ENCODE measurements around the gene WIPF1.

Gene WIPF1

DNA sequence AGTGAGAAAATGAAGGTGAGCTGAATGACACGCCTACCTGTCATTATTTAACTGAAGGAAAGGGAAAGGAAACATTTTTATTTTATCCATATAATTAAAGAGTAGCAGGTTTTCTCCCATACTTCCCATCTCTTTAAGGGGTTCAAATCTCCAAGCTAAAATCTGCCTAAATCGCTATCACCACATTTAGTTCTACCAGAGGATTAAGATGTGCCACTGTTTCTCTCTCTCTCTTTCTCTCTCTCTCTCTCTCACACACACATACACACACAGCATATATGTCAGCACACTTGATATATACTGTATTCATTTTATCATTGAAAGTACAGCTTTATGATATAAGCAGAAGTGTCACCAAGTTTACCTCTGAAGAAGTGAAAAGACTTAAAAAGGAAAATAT, 3.1 kb downstream of the WIPF1 start:
- no peak for DNase-seq

DNA sequence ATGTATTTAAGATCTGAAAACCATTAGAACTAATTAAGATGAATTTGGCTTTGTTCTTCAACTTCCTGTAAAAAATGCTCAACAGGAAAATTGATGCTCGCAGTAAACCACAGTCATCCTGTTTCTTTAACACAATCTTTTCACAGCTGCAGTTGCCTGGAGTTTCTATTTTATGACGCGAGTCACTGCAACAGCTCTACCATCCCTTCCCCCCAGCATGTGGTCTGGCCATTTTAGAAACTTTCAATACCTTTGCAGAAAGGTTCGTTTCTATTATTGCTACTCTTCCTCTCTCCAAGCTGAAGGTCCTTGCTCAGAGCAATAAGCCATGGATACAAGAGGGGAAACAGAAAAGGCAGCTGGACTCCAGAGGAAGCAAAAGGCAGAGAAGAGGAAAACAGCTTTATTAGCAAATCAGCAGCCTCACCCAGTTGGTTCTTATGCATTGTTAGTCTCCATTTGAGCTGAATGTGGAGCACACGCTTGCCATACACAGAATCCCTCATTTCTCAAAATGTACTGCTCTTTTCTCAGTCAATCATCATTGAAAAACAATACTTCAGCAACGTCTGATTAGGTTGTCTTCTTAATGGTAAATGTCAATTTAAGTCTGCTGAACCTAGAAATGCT, 3.9 kb downstream of the WIPF1 start:
- DNase-seq = no peak

DNA sequence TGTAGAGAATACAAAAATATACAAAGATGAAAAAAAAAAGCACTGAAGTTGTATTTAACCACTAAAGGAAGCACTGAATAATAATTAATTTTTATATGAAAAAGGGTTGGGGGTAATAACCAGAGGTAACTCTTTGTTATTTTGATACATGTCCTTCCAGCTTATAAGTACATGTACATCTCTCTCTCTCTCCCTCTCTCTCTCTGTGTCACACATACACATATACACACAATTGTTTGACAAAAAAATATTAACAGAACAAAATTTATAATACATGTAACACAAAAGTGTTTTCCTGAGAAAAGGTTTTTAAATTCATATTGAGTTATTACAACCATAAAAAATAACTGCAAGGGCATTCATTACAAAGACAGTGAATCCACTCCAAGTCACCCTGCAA, 4.6 kb downstream of the WIPF1 start:
- no peak for DNase-seq

DNA sequence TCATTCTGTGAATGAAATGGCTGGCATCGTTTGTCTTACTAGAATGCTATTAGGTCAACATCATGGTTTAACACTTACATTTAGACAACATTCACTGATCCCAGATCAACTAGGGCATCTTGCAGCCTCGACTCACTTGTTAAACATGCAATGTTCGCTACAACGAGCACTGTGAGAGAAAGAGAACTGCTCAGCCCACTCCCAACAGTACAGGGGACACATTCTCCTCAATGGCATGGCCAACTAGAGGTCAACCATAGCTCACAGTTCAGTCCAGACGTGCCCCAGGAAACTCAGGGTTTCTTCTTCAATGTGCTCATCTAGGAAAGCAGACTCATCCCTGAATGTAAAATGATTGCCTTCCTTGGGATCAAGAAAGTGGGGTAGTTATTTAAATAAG, 5.9 kb downstream of the WIPF1 start:
- DNase-seq = no peak

DNA sequence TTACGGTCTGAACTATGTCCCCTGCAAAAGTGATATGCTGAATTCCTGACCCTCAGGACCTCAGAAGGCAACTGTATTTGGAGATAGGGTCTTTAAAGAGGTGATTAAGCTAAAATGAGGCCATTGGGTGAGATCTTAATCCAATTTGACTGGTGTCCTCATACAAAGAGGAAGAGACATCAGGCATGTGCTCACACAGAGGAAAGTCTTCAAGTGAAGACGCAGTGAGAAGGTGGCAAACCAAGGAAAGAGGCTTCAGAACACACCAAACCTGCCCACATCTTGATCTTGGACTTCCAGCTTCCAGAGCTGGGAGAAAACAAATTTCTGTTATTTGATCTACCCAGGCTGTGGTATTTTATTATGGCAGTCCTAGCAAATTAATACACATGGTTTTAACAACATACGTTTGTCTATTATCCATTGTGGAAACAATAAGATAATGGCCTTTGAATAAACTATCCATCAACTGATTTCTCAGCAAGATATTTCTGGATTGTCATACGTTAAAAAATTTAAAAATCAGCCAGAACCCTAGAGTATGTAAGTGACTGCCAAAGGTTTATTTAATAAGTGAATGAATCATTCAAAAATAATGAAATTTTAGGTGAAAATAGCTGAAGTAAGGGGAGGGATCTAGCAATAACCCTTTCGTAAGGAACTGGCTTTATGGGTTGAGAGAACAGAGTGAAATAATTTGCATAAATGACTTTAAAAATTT, 6.5 kb downstream of the WIPF1 start:
- no peak for DNase-seq

DNA sequence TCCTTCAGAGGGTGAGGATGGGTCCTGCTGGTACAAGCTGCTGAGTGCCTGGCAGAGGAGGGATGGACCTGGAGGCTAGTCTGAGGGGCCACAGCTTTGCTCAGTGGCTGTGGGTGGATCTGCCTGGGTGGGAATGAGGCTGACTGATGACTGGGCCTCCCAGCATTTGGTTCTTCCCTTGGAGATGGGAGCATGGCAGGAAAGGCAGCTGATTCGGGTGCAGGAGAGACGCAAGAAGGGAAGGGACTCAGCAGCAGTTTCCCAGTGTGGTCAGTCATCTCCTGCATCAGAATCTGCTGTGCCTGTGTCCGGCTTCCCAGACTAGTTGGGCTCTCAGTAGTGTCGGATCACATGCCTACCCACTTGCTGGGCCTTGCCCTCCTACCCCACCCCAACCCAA, 7.3 kb downstream of the WIPF1 start:
- no peak for DNase-seq

DNA sequence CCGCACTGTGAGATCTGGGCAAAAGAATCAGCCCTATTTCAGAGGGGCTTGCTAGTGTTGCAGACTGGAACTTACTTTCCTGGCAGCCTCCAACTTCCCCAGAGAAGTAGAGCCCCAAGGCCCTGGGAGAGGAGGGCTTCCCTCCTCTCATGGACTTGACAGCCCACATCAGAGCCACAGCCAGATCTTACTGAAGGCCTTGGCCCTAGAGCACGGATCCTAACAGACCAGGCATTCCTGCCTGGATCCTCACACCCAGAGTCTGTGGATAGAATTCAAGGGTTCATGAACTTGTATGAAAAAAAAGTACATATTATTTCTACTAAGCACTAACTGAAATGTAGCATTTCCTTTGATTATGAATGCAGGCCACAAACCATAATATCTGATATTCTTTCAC, 8.3 kb downstream of the WIPF1 start:
- no peak for DNase-seq

DNA sequence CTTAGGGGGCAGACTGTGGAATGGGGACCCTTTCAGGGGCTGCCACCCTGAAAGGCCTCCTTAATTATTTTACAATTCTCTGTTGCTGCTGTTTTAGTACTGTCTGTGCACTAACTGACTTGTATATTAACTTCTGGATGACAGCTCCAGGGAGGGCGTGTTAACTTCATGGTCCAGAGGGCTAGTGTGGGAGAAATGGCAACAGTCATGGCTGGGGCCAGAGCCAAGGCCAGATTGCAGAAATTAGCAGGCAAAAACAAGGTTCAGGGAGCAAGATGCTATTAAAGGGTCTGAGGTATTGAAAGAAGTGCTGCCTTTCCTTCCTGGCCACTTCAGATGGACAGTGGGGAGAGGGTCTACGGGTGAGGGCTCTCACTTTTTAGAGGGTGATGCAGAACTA, 9.1 kb downstream of the WIPF1 start:
- DNase-seq = no peak

DNA sequence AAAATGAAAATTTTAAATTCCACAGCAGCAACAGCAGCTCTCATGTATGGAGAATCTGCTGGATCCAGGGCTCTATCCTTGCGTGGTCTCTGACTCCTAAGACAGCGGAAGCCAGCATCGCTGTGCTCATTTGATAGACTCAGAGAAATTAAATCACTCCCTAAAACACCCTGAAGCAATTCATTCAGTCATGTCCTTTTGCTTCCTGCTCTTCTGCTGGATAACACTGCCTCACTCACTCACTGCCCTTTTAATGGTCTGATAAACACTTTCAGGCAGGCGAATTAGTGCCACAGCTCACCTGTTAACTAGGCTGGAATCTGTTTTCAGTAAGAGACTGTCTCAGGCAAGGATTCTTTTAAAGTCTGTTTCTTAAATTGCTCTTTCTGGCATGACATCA, 10.0 kb downstream of the WIPF1 start:
- no peak for DNase-seq

DNA sequence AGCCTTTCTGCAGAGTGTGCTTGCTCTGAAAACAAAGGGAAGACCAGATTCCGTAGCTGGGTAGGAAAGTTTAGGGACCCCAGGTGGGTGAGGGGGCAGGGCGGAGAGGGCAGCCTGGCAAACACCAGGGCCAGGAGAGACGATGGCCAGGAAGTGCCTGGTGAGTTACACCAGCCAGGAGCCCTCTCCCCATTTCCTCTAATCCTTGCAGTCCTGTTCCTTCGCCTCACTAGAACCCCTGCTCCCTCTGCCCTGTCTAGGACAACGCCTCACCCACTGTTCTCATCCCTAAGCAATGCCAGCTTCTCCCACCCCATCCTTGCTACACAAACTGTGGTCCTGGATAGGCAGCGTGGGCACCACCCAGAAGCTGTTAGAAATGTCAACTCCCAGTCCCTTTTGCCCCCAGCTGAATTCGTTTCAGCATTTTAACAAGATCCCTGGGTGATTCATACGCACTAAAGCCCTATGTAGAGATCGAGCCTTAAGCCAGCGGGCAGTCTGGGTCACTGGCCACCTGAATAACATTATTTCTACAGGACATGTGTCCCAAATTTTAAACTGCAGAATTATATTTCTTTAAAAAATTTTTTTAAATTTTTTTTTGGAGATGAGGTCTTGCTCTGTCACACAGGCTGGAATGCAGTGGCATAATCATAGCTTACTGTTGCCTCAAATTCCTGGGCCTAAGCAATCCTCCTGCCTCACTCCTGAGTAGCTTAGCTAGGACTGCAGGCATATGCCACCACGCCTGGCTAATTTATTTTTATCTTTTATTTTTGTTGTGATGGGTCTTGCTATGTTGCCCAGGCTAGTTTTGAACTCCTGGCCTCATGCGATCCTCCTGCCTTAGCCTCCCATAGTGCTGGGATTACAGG, 10.9 kb downstream of the WIPF1 start:
- DNase-seq = no peak

DNA sequence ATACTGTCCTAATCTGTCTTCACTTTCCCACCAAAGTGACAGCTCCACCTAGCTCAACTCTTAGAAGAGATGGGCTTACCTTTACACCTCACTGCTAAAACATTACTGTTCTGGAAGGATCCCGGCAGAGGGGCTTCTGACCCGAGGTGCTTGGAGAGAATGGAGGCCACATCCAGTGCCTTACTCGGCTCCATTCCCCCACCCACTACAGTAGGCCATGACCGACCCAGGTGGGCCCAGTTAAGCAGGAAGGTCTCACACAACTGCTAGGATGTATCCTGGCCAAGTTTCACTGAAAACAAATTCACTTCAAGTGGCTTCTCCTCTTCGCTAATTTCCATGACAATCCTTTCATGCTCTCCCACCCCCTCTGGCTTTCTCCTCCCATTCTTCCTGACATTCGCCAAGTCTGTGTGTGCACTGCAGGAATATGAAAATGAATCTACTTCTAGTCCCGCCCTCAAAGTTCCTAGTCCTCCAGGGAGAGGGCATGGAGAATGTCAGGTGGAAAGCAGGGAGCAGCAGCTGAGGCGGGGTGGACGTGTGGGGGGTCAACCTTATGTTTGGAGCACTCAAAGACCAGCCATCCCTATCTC, 11.8 kb downstream of the WIPF1 start:
- no peak for DNase-seq

DNA sequence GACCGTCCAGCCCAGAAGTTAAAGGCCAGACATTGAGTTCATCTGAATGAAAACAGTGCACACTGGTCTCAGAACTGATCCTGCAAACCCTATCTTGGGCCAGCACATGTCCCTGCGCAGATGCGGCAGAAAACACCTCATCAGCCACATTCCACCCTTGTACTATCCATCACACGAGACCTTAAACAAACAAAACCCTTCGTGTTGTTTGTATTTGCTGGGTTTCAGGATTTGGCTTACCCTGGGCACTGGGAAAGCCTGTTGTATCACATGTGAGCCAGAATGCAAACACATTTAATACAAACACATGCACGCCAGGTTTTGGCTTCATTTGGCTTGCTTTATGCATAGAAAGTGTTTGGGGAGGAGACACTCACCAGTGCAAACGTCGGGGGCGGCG, 12.5 kb downstream of the WIPF1 start:
- no peak for DNase-seq

DNA sequence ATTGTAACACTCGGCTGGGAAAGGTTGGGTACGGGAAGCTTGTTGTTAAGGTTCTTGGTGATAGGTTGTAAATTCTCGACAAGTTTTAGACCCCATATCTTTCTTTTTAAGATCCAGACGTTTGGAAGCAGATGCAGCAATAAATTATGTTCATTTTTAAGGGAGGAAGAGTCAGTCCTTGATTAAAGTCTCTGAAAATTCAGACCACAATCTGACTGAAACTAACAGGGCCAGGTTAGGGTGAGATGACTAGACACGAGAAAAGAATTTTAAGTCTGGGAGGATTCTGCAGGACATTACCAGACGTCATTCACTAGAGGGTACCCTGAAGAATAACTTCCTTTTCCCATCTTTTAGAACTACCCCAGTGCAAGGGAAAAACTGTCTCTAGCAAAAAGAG, 16.1 kb downstream of the WIPF1 start:
- DNase-seq = no peak

DNA sequence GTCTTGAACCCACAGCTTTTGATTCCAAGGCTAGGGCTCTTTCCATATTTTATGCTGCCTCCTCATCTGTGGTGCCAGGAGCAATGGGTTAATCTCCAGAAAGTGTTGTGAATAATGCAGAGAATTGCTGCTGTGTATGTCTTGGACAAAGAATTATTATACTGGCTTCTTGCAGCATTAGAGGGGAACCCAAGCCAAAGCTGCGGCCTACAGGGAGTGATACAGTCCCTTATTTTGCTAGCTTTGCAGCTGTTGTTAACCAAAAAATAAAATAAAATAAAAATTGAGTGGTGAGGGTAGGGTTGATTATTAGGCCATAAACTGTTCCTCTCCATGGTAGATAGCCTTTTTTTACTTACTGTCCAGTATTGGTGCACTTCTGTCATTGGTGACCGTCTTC, 16.7 kb downstream of the WIPF1 start:
- no peak for DNase-seq

DNA sequence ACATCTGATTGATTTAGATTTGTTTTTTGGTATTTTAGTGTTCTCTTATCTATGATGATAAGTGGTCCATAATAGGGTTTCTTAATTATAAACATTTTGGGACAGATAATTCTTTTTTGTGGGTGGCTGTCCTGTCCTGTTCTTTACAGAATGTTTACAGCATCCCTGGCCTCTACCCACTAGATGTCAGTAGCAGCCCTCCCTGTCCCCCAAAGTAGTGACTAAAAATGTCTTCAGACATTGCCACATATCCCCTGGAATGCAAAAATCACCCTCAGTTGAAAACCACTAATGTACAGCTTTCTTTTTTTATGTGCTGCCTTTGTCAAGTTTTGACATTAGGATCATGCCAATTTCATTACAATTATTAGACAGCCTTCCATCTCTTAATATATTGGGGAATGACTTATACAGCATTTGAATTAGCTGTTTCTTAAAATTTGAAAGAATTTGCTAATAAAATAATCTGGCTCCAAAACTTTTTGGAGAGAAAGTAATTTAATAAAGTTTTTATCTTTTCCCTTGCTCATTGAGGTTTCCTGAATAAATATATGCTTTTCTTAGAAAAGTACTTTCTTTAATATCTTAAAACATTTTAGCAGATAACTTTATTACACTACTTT, 19.5 kb downstream of the WIPF1 start:
- DNase-seq = no peak

DNA sequence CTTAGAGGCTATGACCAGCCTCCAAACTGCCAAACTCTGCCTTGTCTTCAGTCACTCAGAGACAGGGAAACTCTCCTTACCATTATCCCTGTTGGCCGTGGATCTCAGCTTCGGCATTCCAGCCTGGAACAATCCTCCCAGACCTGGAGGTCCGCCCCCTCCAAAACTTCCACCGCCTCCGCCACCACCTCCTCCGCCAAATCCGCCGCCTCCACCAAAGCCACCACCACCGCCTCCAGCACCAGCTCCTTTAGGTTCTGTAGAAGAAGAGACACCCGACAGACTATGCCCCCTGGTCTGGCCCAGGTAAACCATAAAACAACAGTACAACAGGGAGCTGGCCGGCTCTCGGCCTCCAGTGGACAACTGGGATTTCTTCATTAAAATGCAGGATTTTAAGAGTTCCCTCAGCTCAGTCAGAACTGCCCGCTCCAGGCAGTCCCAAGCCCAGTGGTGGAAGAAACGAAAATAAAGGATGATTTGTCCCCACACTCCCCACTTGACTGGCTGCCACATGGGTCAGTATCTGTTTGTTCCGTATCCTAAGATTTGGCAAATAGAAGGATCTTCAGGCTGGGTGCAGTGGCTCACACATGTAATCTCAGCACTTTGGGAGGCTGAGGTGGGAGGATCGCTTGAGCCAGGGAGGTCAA, 22.4 kb downstream of the WIPF1 start:
- no peak for DNase-seq

DNA sequence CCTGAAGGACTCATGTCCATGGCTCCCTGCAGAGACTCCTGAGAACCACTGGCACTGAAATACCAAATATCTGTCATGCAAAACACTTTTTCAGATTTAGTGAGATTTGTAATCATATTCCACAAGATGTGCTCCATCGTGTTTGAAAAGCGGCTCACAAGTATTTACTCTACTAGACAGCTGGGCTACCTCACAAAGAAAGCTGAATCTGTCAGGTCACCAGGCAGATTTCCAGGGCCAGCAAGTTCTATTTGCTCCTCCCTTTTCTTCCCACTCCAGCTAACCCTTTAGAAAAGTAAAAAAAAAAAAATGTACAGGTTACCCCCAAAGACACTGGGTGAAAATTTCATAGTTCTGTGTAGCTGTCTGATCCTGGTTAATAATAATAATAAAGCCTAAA, 22.9 kb downstream of the WIPF1 start:
- DNase-seq = no peak

DNA sequence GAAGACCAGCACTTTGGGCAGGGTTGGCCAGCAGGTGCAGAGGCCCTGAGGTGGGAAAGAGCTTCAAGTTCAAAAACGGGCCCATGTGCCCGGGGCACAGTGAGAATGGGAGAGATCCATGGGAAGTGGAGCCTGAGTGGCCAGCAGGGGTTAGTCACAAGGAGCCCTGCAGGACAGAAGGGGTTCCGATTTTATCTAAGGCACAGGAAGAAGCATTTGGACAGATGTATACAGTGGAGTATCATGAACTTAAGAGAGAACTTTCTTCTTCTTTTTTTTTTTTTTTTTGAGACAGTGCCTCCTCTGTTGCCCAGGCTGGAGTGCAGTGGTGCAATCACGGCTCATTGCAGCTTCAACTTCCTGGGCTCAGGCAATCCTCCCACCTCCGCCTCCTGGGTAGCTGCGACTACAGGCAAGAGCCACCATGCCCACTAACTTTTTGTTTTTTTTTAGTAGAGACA, 24.0 kb downstream of the WIPF1 start:
- DNase-seq = no peak

DNA sequence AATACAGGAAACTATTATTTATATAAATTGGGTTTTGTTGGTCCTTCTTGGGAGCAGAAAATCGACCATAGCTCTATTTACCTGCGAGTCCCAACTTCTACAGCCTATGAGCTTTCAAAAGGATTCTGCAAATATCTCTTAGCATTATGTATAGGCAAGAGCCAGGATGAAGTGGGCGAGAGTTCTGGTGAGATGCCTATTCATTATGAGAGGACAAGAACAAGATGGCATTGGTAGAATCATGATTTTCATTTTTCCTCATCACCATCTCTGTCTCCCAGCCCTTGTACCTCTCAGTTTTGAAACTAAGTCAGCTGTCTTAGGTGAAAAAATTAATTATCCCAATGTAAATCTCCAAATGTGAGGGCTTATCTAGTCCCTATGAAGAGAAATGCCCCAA, 25.0 kb downstream of the WIPF1 start:
- no peak for DNase-seq

DNA sequence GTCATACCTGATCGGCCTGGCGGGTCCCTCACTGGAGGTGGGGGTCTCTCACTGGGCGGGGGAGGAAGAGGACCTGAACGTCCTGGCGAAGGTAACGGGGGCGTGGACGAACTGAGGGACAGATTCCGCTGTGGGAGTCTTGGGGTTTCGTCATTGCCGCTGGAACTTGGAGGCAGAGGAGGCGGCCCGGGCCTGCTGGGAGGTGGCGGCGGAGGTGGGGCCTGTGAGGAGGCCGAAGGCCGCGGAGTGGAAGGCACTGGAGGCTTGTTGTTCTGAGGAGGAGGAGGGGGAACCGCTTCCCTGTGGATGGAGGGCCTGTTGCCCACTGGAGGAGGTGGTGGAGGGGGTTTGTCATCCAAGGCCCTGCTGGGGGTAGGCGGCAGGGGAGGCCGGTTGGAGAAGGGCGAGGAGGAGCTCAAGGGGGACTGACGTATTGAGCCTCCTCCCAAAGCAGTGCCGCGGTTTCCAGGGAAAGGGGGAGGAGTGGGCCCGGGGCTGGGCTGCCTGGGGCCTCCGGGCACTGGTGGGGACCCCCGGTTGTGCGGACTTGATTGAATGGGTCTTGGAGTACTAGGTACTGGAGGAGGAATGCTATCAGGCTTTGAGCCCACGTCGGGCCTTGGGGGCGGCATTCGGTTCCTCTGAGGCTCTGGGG, 25.8 kb downstream of the WIPF1 start:
- no peak for DNase-seq

DNA sequence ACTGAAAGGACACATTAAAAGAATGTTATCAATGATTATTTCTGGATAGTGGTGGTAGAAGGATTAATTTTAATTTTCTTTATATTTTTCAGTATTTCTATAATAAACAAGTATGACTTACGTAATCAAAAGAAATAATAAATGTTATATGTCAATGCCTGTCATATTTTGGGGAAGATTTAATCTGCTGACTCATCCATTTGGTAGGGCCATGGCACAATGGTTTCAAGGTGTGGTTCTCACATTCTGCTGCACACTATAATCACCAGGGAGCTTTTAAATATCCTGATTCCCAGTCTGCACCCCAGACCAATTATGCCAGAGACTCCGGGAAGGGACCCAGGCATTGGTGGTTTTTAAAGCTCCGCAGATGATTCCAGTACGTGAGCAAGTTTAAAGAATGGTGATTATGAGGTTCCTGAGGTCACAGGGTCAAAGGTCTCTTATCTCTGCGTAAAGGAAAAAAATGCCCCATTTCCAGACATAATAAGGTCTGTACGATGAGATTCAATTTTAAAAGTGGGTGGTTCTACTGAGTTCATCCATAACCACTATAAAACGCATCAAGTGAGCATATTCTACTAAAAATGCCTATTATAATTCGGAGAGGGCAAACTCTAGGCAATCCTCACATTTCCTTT, 27.2 kb downstream of the WIPF1 start:
- no peak for DNase-seq

DNA sequence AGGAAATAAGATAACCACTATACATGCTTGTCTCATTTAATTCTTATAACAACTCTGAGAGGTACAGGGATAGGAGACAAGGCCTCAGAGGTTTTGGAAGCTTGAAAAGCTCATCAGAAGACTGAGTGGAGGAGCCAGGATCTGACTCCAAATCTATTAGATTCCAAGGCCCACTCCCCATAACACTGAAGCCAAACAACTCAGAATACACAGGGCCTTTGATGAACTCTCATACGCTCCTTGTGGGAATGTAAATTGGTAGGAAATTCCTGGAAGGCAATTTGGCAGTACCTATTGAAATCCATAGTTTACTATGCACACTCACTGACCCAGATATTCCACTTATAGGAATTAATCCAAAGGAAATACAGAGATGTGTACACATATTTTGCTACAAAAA, 27.9 kb downstream of the WIPF1 start:
- DNase-seq = no peak
